T-helper 2 cell (primary cell): ENCODE data around the gene NRM.
"Not testable (repeated sequence)": the region's sequence is repeated elsewhere in the genome, so short reads cannot be mapped to it uniquely, and the experiment has no call there.

ENCODE experiments used
- DNase-seq, 5 experiments: peaks; one replicate each; pipeline versions ENCODE4 v3.0.0 to v3.0.0-alpha.2; 2012 to 2022

NRM gene

DNA sequence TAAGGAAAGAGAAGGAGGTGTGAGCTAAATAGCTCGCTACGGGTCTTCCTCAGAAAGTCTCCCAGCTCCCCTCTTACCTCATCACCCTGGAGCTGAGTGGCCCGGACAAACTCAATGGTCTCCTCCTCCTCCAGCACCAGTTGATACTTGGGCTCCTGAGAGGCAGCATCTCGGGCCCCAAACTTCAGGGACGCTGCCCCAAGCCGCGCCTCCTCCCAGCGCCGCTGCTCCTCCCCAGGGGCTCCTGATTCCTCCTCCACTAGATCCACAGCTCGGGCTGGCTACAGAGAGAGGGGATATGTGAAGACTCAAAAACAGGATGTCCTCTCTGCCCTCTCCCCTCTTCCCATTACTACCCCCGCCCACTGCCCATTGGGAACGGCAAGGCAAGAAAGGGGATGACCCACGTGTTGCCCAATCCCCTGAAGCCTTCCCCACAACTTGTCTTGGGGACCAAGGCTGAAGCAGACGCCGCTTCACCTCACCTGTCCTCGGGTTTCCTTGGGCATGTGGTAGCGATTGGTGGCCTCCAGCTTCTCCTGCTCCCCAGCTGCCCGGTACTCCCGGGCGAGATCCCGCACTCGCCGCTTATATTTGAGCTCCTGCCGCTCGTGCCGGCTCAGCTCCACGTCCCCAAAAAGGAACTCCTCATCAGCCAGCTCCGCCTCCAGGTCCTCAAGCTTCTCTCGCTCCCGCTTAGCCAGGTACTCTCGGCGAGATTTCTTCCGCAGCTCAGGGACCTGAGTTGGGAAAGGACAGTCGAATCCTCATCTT, 25.6 kb downstream of the NRM start:
- DNase-seq, result no peak

DNA sequence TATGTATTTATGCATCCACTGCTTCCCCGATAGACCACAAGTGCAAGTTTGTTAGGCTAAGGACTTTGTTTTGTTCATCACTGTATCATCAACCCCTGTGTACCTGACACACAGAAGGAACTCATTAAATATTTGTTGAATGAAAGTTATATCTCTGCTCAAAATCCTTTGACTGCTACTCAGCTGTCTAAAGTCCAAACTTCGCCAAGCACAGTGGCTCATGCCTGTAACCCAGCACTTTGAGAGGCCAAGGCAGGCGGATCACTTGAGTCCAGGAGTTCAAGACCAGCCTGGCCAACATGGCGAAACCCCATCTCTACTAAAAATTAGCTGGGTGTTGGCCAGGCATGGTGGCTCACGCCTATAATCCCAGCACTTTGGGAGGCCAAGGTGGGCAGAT, 32.9 kb downstream of the NRM start:
- not testable (repeated sequence) for DNase-seq

DNA sequence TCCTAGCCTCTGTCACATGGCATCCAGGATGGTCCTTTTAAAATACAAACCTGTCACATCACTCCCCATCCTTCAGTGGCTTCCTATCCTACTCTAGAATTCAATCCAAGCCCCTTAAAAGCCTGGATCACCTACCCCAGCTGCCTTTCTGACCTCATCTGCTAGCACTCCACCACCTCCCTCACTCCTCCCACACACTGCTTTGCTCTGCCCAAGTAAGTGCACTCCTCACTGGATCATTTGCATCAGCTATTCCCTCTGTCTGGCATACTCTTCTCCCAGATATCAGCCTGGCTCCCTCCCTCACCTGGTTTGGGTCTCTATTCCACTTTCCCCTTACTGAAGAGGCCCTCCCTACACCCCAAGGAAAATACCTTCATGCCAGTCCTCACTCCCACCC, 33.3 kb downstream of the NRM start:
- no peak for DNase-seq

- DNase-seq, result no peak
These were observed 34.3 kb downstream of the NRM start for GRCh38 chr6:30656513-30656912.

DNA sequence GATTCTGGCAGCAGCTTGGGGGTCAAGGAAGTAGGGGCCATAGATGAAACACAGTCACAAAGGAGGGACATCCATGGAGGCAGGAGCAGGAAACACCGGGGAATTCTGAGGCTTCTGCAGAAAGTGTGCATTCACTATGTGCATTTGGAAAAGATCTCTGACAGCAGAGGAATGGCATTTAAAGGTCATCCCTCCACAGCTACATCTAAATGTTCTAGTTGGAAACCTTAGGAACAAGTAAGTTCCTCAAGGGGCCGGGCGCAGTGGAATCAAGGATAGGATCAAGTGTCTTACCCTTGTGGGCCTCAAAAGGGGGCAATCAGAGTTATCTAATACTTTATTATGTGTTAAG, 35.1 kb downstream of the NRM start:
- DNase-seq, result no peak

DNA sequence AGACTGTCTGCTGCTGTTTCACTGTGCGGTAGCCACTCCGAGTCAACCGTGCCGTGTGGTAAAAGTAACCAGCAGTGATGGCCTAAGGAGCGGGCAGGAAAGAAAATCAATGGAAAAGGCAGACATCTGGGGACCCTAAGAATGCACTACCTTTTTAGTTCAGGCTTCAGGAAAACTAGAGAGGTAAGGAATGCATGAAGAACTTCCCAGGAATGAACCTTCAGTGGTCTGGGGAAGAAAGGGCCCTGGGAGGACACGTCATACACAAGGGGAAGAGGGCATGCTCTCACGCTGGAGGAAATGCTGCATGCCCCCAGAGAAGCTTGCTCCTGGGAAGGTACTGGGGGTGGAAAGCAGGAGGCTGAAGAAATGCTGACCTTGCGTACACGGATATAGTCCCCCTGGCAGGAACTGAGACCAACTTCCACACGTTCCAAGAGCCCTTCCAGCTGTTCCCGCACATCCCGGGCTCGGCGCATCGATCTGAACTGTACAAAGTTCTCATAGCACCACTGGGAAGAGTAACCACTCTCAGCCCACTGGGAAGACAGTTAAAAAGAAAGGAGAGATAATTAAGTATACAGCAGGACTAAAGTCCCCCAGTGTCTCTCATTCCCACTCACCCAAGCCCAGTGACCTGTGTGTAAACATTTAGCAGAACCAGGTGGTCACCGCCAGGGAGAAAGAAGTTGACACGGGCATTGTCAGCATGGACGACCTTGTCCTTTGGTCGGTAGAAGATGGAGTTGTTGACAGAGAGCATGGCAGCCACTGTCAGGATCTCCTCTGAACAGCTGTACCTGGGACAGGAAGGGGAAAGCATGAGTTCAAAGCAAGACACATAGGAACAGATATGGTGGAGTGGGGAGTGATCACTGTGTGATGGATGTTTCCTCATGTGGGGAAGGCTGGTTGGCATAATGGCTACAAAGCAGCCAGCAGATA, 35.7 kb downstream of the NRM start:
- no peak for DNase-seq

DNA sequence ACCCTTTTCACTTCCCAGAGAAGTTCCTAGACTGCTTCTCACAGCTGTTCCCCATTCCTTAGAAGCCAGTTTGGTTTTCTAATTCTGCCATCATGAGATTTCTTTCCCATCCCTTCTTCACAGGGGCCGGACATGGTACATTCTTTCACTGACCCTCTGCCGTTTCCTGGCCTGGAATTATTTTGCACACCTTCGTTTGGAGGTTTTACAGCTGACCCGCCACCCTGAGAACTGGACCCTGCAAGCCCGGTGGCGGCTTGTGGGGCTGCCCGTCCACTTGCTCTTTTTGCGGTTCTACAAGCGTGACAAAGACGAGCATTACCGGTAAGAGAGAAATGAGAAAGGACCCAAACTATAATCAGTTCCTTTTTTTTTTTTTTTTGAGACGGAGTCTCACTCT, 39.6 kb downstream of the NRM start:
- DNase-seq, result no peak

DNA sequence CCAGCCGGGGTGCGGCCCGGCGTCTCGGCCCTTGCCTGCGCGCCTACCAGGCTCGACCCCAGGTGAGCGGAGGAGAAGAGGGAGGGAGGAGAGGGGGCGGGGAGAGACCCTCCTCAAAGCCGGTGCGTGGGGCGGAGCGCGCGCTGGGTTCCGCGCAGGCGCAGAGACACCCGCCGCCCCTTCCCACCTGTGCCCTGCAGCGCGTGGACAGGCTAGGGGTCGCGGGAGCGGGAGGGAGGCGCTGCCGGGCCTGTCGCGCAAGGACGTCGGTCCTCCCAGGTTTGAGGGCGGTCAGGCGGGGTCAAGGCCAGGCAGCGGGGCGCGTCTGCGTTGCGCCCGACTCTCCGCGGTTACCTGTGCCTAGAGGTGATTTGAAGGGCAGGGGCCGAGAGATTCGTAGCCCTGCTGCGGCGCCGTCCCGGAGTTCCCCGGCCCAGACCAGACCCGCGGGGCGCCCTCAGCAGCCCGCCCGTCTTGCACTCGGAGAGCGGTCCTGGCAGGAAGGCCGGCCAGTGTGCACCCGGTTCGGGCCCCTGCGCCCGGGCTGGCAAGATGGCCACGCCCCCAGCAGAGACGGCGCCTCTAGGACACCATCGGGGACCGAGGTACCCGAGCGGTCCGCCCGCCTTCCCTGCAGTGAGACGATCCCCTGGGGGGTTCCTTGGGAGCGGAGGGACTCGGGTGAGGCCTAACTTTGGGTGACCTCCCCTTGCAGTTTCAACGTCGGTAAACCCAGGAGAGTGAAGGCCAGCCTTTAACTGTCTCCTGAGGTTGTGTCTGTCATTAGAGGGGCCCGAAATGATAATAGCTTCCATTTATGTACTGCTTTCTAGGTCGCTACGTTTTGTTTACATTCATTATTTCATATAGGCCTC, 43.3 kb downstream of the NRM start:
- peak; percentile 42 to 82 (median 60) for DNase-seq

DNA sequence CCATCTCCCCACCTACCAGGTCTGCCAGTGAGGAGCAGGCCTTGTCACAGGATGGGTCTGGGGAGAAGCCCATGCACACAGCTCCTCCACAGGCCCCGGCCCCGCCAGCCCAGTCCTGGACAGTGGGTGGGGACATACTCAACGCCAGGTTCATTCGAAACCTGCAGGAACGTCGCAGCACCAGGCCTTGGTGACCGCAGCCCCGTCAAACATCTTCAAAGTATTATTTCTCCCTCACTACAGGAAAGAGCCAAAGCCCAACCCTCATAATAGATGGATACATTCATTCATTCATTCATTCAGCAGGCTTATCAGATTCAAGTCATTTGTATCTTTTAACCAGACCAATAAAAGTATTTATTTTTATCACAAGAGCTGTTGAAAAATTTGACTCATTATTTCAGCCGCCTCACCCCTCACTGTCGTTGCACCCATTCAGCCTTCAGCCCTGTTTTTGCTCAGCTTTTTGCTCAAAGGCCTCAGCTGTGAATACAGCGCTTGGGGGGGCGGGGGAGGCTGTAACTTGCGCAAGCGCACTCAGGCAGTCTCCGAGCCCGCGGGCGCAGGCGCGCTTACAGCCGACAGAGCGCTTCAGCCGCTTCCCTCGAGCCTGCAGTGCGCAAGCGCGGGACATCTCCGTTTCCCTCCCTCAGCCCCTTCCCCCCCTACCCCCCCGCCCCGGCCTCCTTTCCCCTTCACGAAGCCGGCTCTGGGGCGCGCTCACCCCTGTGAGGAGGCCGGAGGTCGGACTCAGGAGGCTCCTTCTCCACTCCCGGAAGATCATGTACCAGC, 44.1 kb downstream of the NRM start, which contains the start of gene C6orf136:
Gene C6orf136, plus strand, starts transcription at position 684 of the 792 bp plus-strand sequence. Its CDS starts 99 bp downstream, at position 783.
- DNase-seq, result peak; percentile 85 to 97 (median 89)

DNA sequence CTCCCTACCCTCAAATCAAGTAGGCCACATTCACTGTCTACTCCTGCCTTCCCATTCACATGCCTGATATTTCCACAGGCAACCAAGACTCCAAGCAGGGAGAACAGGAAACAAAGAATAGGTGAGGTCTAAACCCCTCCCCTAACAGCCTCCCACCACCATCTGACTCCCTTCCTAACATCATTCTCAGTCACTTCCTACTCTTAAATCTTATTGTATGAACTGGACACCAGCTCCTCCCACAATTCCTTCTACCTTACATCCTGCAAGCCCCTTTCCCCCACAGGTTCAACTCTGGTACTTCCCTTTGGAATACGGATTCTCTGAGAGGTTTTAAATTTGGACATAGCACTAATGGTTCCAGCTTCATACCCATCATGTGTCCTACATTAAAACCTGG, 44.8 kb downstream of the NRM start:
- no peak for DNase-seq

GRCh38 chr6:30644769-30645168, 46.0 kb downstream of the NRM start:
- no peak for DNase-seq

DNA sequence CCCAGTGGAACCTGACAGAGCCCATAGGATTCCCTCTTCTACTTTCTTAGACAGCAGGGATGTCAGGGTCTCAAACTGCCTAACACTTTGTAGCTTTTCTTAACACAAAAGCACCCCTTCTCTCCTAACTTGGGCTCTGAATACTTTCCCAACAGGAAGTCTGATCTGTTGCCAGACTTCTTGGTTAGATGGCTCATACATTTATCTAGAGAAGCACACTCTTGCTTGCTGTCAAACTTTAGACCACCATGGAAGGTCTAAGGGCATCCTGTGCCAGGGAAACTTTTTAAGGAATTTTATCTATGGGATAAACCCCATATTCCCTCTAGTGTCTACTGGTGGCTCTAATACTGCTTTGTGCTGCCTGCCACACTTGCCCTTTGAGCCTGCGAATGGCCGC, 47.1 kb downstream of the NRM start:
- DNase-seq, result no peak

- DNase-seq, result peak in 1 of 5 experiments; percentile 58
These were observed 49.7 kb downstream of the NRM start for GRCh38 chr6:30641048-30641447.

GRCh38 chr6:30640481-30640880, 50.3 kb downstream of the NRM start:
- peak in 1 of 5 experiments; percentile 19 for DNase-seq
